GM21367 (cell line): ENCODE measurements around the gene BNIP5.

Source experiments
- ATAC-seq: cut with Tn5 transposase; IDR thresholded peaks from one replicate; pipeline ENCODE4 v1.9.1; 2021; ENCODE audit not compliant: unreplicated experiment

BNIP5 gene

GRCh38 chr6:36269834-36270705 is 66.6 kb downstream of the BNIP5 start, which contains the start of gene PNPLA1:
PNPLA1 (plus strand) TSS chr6:36270060; CDS start chr6:36270460, 400 bp downstream.
- no peak for ATAC-seq

DNA sequence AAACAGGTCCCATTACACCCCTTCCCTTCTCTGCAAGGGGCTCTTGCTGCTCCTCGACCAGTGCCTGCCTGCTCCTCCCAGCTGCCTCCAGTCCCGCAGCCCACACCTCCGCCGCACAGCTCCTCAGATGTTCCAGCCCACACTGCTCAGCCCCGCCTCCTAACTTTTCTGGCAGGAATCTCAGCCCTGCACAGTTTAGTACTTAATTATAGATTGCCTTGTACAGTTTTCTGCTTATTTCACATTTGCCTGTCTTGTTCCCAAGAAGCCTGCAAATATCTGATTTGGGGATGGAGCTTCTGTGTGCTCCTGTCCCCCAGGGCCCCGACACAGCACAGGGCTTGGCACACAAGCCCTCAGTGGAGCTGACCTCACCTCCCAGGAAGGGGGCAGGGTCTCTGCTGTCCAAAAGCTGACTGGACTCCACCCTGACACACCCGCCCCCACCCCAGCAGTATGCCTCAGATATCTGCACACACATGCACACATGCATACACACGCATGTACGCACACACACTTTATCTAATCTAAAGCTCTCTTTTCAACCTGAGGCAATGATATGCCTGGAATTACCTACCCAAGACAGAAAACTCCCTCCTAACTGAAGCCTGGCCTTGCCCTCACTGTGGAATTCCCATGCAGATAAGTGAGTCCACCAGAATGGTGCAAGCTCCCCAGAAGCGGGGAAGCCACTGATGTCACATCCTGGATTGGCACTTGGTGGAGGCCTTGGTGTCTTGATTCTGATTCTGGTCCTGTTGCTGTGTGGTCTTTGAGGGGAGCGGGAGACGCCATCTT is 68.0 kb downstream of the BNIP5 start:
- ATAC-seq, result no peak

DNA sequence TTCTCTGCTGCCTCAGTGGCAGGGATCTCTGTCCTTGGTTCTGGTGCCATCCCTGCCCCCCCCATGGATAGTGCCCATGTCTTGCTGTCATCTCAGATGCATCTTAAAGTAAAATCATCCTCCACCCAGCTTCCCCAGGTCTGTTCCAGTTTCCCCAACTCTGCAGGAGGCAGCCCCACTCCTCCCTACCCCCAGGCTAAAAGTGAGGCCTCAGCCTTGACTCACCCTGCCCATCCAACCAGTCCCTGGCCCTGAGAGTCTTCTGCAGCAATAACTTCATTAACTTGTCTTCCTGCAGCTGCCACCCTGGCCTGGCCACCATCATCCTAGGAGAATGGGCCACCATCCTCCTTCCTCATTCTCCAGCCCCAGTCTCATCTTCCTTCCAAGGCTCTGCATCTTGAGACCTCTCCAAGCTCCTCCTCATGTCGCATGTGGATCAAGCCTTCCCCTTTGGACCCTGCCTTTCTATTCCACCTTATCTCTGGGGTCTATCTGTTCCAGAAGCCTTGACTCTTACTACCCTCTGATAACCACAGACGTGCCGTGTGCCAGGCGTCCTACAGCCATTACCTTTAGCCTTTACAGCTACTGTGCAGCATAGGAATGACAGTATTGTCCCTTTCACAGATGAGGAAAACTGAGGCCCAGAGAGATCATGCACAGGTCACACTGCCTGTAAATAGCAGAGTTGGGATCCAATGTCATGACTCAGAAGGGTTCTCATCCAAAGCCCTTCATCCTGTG is 68.8 kb downstream of the BNIP5 start:
- ATAC-seq, result no peak

GRCh38 chr6:36266913-36267644 is 69.6 kb downstream of the BNIP5 start:
- no peak for ATAC-seq
